ENCODE data around the gene TSR1. TPM values are rescaled to one million over a fixed set of nuclear protein-coding genes. Genes with fewer than 3 reads are reported as not detected.

TSR1 gene
- total and polyA plus RNA-seq, 7 donors, result 31.0 to 64.2 (median 50.9) TPM

GRCh38 chr17:2361010-2361760, 24.9 kb upstream of the TSR1 start:
- intact Hi-C loops (cut with DNase I), result loop anchor here in 1 of 2 donors (10.0 kb wide), 1 partner anchor 54 kb away; no protein-coding TSS in a partner anchor
- no peak overlapping the region for H3K27ac ChIP-seq
- peaks cover 21% of the 10 kb centered on the region for H3K4me1 ChIP-seq
- peaks cover 0 to 36% of the 10 kb centered on the region in 2 donors for H3K36me3 ChIP-seq (ENCODE audit: insufficient read depth in 1 of 2, low read depth in 1 of 2)
- H3K4me3 ChIP-seq, result no peak overlapping the region
- H3K27me3 ChIP-seq (ENCODE audit: insufficient read depth in 3 of 3, low read length in 2 of 3), result no peaks in the 10 kb centered on the region
- no peak for DNase-seq
- no peak for ATAC-seq
- H3K9me3 ChIP-seq, result no peaks in the 10 kb centered on the region
- TF ChIP-seq CTCF (IDR thresholded peaks at IDR 0.05), result no peak
- WGBS, 3 donors, result 81 to 84% (median 84%) methylated on average over 21 of the region's 21 CpGs

- no peak for TF ChIP-seq CTCF (IDR thresholded peaks at IDR 0.05)
Observed at GRCh38 chr17:2357931-2358434, 21.7 kb upstream of the TSR1 start.

GRCh38 chr17:2357237-2357636, 21.0 kb upstream of the TSR1 start:
- peaks cover 0 to 13% of the 10 kb centered on the region in 2 donors for H3K36me3 ChIP-seq (ENCODE audit: insufficient read depth in 1 of 2, low read depth in 1 of 2)
- WGBS, 3 donors, result 98 to 99% (median 99%) methylated on average over 4 of the region's 4 CpGs
- ATAC-seq (no peak), DNase-seq (no peak)
- no peak overlapping the region for H3K27ac ChIP-seq
- TF ChIP-seq CTCF (IDR thresholded peaks at IDR 0.05), result no peak
- H3K4me3 ChIP-seq, result no peak overlapping the region
- H3K4me1 ChIP-seq, result no peaks in the 10 kb centered on the region
- no peaks in the 10 kb centered on the region for H3K27me3 ChIP-seq (ENCODE audit: insufficient read depth in 3 of 3, low read length in 2 of 3)
- intact Hi-C loops (cut with DNase I), result no loop called here
- no peaks in the 10 kb centered on the region for H3K9me3 ChIP-seq

More at GRCh38 chr17:2357931-2358434, 21.7 kb upstream of the TSR1 start:
- intact Hi-C loops (cut with DNase I), result no loop called here
- DNase-seq (no peak), ATAC-seq (no peak)
- 90 to 94% (median 90%) methylated on average over 10 of the region's 10 CpGs for WGBS, 3 donors
- no peaks in the 10 kb centered on the region for H3K27me3 ChIP-seq (ENCODE audit: insufficient read depth in 3 of 3, low read length in 2 of 3)
- no peak overlapping the region for H3K27ac ChIP-seq
- no peaks in the 10 kb centered on the region for H3K9me3 ChIP-seq
- H3K4me1 ChIP-seq, result no peaks in the 10 kb centered on the region
- H3K36me3 ChIP-seq (ENCODE audit: insufficient read depth in 1 of 2, low read depth in 1 of 2), result peaks cover 0 to 18% of the 10 kb centered on the region in 2 donors
- no peak overlapping the region for H3K4me3 ChIP-seq

- intact Hi-C loops (cut with DNase I), result no loop called here
- Histone ChIP-seq H3K27me3 (ENCODE audit: insufficient read depth in 3 of 3, low read length in 2 of 3) (no peaks in the 10 kb centered on the region), H3K27ac (no peak overlapping the region), H3K4me3 (no peak overlapping the region), H3K4me1 (no peaks in the 10 kb centered on the region), H3K9me3 (no peaks in the 10 kb centered on the region), H3K36me3 (ENCODE audit: insufficient read depth in 1 of 2, low read depth in 1 of 2) (peaks cover 0 to 6% of the 10 kb centered on the region in 2 donors)
- 86 to 98% (median 94%) methylated on average over 8 of the region's 8 CpGs for WGBS, 3 donors
- no peak for TF ChIP-seq CTCF (IDR thresholded peaks at IDR 0.05)
- no peak for DNase-seq
- ATAC-seq, result no peak
Observed at GRCh38 chr17:2354311-2354710, 18.1 kb upstream of the TSR1 start.
